ENCODE data around the gene TRIP6.
"Not testable (repeated sequence)": the region's sequence is repeated elsewhere in the genome, so short reads cannot be mapped to it uniquely, and the experiment has no call there.

Gene TRIP6

GRCh38 chr7:100891568-100892247, 24.5 kb downstream of the TRIP6 start:
- no peak for DNase-seq (ENCODE audit: low spot score)

DNA sequence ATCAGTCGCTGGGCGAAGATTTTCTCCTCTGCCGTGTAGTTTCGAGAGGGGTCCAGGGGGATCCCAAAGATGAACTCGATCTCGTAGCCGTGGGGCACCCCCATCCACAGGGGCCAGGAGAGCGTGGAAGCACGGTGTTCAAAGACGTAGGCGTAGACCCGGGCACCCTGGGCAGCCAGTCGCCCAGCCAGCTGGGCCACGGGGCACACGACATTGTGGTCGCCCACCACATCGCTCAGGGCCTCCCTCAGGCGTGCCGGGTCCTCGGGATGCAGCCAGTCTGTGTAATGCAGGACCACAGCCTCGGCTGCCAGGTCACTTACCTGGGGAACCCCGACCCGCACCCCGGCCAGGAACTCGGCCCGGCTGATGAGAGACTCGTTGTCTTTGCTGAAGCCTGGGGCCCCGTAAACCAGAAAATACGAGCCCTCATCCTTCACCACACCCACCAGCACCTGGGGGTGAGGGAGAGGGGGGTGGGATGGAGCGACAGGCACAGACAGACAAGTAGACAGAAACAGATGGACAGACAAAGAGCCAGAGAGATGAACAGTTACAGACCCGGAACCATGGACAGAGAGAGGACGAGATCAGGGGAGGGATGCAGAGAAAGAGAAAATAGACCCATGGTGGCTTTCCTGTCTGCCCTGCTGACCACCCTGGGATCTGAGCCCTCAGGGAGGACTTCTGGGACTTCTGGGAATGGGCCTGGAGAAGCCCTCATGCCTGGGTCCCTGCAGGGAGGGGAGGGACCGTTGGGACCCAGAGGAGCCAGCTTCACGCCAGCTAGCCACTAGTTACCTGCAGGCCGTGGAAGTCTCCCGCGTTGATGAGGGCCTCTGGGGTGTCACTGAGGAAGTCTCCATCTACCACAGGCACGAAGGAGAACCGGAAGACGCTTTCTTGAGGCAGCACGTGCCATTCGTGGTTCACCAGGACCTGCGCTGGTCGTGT, 25.5 kb downstream of the TRIP6 start:
- DNase-seq (ENCODE audit: low spot score) = no peak

GRCh38 chr7:100893318-100893895, 26.2 kb downstream of the TRIP6 start:
- DNase-seq (ENCODE audit: low spot score) = no peak

DNA sequence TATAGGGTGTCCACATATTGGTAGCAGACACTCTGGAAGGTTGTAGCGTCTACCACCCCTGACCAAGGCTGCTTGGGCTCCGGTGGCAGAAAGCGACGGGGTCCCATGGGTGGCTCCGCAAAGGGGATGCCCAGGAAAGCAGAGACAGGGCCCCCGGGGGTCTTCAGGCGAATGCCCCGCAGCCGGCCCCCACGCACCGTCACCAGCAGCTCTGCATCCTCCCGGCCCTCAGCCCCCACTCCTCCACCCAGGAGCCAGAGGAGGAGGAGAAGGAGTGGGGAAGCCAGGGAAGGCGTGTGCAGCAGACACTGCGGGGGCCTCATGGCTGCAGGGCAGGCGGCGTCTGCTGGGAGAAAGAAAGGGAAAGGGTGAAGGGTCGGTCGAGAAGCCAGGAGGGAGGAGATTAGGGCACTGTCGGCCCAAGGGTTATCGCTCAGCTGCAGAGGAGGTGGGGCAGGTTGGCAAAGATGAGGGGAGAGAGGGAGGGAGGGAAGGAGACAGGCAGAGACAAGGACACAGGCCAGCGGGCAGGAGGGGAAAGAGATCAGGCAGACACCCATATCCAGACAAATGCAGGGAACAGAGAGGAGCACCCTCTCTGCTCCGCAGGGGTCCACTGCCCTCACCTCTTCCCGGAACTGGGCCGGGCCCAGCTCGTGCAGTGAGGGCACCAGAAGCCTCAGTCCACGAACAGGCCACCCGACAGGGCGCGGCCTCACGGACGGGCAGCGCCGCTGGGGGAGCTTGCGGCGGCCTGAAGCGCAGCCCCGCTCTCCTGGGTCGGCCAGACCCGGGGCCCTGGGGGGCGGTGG, 26.9 kb downstream of the TRIP6 start:
- DNase-seq (ENCODE audit: low spot score) = no peak

GRCh38 chr7:100894860-100895700, 27.9 kb downstream of the TRIP6 start:
- DNase-seq (ENCODE audit: low spot score) = no peak

- no peak for DNase-seq (ENCODE audit: low spot score)
Observed at GRCh38 chr7:100895701-100895955, 28.4 kb downstream of the TRIP6 start, which contains the start of gene ACHE. Gene ACHE (minus strand): TSS chr7:100895888. CDS start chr7:100894232, 1,656 bp downstream.

- DNase-seq (ENCODE audit: low spot score) = no peak
Observed at GRCh38 chr7:100895956-100896731, 29.0 kb downstream of the TRIP6 start.

DNA sequence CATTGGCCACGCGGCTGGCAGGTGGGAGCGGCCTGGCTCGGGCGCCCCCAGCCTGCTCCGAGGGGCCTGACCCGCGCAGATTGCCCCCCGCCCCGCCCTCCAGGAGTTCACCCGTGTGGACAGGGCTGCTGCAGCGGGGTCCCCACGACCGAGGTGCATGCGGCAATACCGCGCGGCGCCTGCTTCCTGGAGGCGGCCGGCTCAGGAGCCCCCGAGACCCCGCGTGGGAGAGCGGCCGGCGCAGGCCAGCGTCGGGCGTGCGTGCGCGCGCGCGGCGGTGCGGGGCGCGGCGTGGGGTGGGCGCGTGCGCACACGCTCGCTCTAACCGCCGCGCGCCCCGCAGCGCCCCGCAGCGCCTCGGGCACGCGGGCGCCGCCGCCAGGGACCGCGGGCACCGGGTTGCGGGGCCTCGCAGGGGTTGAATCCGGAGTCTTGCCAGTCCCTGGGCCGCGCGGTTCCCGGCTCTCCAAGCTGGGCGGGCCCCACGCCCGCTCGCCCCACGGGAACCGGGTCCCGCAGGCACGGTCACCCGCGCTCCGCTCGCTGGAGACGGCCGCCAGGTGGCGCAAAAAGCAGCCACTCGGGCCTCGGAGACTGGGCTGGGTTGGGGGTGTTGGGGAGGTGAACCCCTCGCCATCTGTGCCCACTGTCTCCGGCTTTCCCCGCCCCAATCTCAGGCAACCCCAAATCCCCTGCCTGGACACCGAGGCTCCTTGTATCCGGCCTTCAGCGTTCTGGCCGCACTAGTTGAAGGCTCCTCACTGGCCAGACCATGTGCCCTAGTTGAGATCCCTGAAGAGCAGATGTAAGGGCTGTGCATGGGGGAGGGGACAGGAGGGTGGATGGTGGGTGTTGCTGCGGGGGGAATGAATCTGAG, 29.8 kb downstream of the TRIP6 start:
- peak; percentile 57 for DNase-seq (ENCODE audit: low spot score)

- DNase-seq (ENCODE audit: low spot score) = no peak
Observed at GRCh38 chr7:100897772-100898454, 30.7 kb downstream of the TRIP6 start.

DNA sequence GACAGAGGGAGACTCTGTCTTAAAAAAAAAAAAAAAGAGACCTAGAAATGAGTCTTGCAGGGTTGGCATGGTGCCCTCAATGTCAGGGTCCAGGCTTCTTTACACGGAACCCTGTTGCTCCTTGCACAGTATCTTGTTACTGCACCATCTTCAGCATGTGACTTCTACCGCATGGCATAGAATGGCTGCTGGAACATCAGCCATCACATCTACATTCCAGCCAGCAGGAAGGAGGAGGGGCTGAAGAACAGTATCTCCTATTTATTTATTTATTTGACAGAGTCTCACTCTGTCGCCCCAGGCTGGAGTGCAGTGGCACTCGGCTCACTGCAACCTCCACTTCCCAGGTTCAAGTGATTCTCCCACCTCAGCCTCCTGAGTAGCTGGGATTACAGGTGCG, 32.2 kb downstream of the TRIP6 start:
- no peak for DNase-seq (ENCODE audit: low spot score)

DNA sequence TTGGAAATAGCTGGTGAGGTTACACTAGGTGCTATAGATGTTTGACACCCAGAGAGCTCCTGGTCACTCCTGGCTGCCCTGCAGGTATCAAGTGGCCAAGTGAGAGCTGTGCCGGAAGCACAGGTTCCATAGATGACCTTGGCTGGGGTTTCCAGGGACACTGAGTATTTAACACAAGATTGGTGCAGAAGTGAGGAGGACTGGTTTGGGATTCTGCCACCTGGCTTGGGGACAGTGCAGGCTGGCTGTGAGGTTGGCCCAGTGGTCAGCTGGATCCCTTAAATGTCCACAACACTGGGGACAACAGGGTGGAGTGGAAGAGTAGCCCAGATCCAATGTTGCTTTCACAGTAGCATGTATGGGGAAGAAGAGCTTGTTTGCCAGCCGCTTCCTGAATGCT, 33.8 kb downstream of the TRIP6 start:
- DNase-seq (ENCODE audit: low spot score) = no peak

- no peak for DNase-seq (ENCODE audit: low spot score)
Observed at GRCh38 chr7:100901921-100902332, 34.7 kb downstream of the TRIP6 start.

DNA sequence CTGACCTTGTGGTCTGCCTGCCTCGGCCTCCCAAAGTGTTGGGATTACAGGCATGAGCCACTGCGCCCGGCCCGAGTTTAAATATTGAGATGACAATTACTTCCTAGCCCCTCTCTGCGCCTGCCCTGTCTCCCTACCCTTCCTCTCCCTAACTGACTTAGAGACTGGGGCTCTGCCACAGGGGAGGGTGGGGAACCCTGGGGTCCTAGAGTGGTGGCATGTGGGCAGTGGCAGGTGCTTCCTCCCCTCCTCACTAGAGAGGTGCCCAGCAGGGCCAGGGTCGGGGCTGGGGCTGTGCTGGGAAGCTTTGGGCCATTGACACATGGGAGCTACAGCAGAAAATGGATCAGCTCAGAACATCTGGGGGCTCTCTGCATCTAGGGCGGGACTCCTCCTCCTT, 35.5 kb downstream of the TRIP6 start:
- no peak for DNase-seq (ENCODE audit: low spot score)

GRCh38 chr7:100908512-100908911, 41.3 kb downstream of the TRIP6 start:
- no peak for DNase-seq (ENCODE audit: low spot score)

GRCh38 chr7:100910443-100910842, 43.3 kb downstream of the TRIP6 start:
- not testable (repeated sequence) for DNase-seq (ENCODE audit: low spot score)

- DNase-seq (ENCODE audit: low spot score) = no peak
Observed at GRCh38 chr7:100911484-100911883, 44.3 kb downstream of the TRIP6 start.

DNA sequence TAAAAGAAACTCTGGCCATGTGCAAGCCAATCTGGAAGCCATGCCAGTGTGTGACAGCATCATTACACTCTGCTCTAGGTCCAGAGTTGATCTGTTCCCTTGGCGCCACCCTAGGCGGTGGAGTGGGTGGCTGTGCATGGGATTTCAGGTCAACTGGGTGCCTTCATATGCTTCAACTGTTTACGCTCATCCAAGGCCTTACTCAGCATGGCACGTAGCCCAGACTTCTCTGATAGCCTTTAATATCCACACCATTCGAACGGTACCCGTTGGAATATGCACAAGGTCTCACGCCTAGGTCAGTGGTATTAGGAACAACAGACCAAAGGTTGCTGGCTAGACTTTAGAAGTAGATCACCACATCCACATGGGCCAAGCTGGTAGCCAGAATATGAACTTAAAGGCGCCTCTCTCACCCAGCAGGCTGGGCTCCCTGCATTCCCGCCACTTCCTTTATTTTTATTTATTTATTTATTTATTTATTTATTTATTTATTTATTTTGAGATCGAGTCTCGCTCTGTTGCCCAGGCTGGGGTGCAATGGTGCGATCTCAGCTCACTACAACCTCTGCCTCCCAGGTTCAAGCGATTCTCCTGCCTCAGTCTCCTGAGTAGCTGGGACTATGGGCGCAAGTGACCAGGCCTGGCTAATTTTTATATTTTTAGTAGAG, 47.2 kb downstream of the TRIP6 start:
- no peak for DNase-seq (ENCODE audit: low spot score)

- no peak for DNase-seq (ENCODE audit: low spot score)
Observed at GRCh38 chr7:100914879-100915447, 47.8 kb downstream of the TRIP6 start.
